ENCODE measurements around the gene OVCH1.
"Not testable (repeated sequence)": the region's sequence is repeated elsewhere in the genome, so short reads cannot be mapped to it uniquely, and the experiment has no call there.

Gene OVCH1

DNA sequence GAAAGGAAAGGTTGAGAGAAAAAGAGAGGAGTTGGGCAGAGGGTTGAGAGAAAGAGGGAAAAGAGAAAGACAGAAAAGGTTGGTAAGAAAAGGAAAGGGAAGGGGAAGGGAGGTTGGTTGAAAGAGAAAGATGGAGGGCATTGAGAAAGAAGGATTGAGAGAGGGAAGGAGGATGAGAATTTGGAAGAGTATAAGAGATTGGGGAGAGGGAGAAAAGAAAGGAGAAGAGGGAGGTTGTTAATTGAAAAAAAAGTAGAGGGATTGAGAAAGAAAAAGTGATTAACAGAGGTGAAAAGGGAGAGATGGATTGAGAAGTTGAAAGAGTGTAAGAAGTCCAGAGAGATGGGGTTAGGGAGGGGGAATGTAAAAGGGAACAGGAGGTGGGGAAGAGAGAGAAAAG lies 95.0 kb downstream of the OVCH1 start:
- DNase-seq: no peak

DNA sequence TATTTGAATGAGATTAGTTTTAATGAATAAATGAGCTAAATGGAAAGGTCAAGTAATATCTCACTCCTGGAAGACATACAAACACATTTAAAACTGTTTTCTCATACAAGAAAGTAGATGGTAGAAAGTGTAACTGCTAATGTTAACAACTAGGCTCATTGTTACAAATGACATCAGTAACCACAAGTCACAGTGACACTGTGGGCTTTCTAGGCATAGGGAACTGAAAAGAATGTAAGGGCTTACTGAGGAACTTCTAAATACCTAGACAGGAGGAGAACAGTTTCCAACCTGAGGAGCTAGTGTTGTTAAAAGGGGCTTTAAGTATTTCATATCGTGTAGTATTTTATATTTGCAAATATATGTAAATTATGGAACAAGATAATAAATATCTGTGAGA lies 99.0 kb downstream of the OVCH1 start:
- no peak for DNase-seq

DNA sequence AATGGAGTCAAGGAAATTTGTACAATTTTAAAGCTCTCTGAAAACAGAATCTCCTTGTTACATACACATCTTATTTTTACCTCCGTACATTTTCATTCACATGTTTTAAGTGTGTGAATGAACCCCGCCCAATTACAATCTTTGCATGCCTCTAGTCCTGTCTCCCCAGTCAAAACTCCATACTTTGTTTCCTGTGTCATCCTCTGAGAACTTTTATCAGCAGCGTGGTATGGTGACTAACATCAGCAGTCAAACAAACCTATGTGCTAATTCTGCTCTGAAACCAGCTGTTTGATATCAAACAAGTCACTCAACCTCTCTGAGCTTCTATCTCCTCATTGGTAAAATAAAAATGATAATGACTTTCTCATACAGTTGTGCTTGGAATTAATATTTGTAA lies 100.7 kb downstream of the OVCH1 start:
- no peak for DNase-seq

DNA sequence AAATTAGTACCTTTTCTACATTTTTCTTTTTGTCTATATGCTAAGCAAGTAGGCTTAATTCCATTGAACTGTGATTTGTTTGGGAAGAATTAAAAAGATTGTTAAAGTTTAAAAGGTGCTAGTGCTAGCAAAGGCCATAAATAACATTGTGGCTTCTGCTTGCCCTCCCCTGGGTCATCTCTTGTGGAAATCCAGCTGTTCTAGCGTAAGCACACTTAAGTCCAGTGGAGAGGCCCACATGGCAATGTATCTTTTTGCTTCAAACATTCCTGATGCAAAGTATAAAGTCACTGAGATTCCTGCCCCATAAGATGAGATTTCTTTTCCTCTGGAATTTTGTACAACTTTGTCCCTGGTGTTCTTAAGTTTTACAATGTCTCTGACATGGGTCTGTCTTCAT lies 102.1 kb downstream of the OVCH1 start:
- DNase-seq: no peak

DNA sequence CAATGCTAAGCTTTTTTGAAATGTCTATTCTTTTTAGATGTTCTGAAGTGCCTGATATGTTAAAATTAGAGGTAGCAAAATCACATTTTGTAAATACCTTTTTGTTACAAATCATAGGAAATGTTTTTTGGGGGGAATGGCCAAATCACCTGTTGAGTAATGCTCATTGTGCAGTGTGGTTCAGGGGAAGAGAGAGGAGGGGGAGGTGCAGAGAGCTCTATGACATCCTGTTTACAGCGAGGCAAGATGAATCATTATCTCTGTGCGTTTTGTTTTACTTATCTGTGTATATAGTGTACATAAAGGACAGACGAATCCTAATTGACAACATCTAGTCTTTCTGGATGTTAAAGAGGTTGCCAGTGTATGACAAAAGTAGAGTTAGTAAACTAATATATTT lies 107.1 kb downstream of the OVCH1 start:
- DNase-seq: not testable (repeated sequence)

DNA sequence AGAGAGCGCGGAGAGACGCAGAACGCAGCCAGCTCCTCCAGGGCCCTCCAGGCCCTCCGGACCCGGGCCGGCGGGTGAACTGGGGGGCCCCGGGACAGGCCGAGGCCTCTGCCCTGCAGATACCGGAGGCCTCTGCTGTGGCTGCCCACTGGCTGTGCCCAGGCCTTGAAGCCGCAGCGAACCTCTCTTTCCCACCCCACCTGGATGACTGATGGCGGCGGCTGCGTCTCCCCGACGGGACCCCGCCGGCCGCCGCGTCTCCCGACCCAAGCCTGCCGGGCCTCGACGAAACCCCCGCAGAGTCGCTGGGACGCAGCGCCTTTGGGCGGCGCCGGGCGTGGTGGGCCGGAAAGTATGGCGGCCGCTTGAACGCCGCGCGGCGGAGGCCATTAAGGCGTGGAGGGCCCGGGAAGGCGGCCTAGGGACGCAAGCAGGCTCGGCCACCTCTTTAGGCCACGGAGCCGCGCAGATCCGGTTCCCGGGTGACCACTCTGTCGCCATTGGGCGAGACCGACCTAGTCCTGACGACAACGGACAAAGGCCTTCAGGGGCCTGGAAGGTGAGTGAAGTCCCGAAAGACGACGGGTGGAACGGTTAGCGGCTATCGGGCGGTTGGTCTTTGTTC lies 108.1 kb downstream of the OVCH1 start:
- no peak for DNase-seq

DNA sequence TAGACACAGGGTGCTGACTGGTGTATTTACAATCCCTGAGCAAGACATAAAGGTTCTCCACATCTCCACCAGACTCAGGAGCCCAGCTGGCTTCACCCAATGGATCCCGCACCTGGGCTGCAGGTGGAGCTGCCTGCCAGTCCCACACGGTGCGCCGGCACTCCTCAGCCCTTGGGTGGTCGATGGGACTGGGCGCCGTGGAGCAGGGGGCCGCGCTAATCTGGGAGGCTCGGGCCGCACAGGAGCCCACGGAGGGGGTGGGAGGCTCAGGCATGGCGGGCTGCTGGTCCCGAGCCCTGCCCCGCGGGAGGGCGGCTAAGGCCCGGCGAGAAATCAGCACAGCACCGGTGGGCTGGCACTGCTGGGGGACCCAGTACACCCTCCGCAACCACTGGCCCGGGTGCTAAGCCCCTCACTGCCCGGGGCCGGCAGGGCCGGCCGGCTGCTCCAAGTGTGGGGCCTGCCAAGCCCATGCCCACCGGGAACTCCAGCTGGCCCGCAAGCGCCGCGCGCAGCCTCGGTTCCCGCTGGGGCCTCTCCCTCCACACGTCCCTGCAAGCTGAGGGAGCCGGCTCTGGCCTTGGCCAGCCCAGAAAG lies 111.3 kb downstream of the OVCH1 start:
- not testable (repeated sequence) for DNase-seq

DNA sequence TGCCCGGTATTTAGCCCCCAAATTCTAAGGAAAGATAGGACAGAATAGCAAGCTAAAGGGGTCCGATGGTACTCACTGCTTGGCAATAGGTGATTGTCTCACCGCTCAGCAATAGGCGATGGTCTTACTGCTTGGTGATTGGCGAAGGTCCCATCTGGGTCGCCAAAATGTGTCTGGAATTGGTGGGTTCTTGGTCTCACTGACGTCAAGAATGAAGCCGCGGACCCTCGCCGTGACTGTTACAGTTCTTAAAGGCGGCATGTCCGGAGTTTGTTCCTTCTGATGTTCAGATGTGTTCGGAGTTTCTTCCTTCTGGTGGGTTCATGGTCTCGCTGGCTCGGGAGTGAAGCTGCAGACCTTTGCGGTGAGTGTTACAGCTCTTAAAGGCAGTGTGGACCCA lies 112.3 kb downstream of the OVCH1 start:
- DNase-seq: not testable (repeated sequence)

DNA sequence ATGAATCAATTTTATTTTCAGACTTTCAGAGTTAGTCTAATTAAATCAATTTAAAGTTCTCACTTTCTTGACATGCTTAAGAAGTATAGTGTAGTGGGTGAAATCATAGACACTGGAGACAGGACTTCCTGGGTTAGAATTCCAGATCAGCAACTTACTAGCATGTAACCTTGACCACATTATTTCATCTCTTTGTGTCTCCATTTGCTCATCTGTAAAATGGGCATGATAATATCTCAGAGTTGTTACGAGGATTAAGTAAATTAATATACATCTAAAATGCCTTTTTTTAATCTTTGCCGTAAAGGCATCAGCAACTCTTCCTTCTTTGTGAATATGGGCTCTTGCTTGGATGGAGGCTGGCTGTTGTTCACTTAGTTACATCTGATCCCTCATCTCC lies 115.2 kb downstream of the OVCH1 start:
- DNase-seq: no peak

DNA sequence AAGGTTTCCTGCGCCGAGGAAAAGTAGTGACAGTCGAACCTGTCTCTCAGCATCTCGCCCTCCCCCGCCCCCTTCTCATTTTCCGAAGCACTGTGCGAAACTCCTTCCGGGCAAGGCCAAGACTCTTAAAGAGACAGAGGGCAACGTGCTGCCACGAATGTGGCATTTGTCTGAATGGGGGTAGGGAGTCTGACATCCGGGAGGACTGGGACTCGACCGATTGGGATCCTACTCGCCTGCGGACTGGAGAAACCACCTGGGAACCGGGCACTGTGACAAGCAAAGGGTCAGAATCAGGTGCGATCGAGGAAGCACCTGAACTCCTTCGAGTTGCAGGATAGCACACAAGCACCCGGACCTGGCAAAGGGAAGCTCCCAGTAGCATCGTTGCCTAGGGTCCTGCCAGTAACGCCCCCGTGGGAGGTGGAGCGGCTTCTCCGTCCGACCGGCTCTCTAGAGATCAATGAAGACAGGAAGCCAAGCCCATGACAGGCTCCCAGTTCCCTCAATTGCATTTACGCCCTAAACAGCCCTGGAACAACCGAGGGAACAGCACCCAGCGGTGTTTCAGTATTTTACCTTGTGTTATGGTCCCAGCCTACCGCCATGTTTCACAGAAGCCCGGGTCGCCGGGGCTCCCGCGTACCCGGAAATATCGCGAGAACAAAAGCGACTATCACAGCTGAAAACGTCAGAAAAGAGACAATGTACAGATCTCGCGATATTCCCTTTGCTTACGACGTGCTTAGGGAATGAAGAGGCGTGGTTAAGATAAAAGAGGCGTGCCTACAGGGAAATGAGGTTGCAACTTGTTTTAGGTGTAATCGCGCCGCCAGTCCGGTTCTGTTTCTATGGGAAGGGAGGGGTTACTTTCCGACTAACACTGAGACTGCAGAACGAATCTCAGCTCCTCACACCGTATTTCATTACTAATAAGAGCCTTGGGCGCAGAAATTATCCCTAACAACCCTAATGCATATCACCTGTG lies 116.7 kb downstream of the OVCH1 start, which contains the start of gene ERGIC2:
Gene ERGIC2, minus strand, starts transcription at position 637 of the 988 bp plus-strand sequence. CDS start 9,539 bp downstream, outside the sequence.
- DNase-seq: no peak
